Activated T-cell treated with anti-CD3 and anti-CD28 coated beads, Interleukin-2, amount 50 U/mL, for 24 hours (primary cell): Measurements from ENCODE around the gene GASK1A.

ENCODE experiments used
- DNase-seq: peaks from one replicate; pipeline ENCODE4 v3.0.0-alpha.2; 2020
- H3K27ac Mint-ChIP-seq: 2 replicates; pipeline ENCODE4 v1.8.0; 2020; ENCODE audit warnings: mild to moderate bottlenecking, mixed read lengths
- H3K27me3 Mint-ChIP-seq: 2 replicates; pipeline ENCODE4 v1.8.0; 2020; ENCODE audit warnings: mixed read lengths
- H3K36me3 Mint-ChIP-seq: 2 replicates; pipeline ENCODE4 v1.8.0; 2020; ENCODE audit warnings: low read depth, mixed read lengths
- H3K4me1 Mint-ChIP-seq: 2 replicates; pipeline ENCODE4 v1.8.0; 2020; ENCODE audit warnings: low read depth, mixed read lengths
- H3K4me3 Mint-ChIP-seq: 2 replicates; pipeline ENCODE4 v1.8.0; 2020; ENCODE audit warnings: mild to moderate bottlenecking, moderate library complexity, mixed read lengths
- H3K9me3 Mint-ChIP-seq: 2 replicates; pipeline ENCODE4 v1.8.0; 2020; ENCODE audit warnings: mixed read lengths

The GASK1A gene

DNA sequence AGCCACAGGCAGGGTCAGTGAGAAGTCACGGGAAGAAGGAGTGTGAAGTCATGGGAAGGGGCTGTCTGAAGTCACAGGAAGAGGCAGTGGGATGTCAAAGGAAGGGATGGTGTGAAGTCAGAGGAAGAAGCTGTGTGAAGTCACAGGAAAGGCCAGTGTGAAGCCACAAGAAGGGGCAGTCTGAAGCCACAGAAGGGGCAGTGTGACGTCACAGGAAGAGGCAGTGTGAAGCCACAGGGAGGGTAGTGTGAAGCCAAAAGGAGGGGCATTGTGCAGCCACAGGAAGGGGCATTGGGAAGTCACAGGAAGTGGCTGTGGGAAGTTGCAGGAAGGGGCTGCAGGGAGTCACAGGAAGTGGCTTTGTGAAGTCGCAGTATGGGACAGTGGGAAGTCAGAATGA lies 35.1 kb downstream of the GASK1A start:
- no peaks in the 10 kb centered on the region for H3K27me3 Mint-ChIP-seq
- H3K36me3 Mint-ChIP-seq, result no peaks in the 10 kb centered on the region
- no peak overlapping the region for H3K27ac Mint-ChIP-seq
- H3K4me3 Mint-ChIP-seq, result no peak overlapping the region
- peaks cover 9% of the 10 kb centered on the region for H3K4me1 Mint-ChIP-seq
- no peak for DNase-seq
- no peaks in the 10 kb centered on the region for H3K9me3 Mint-ChIP-seq

DNA sequence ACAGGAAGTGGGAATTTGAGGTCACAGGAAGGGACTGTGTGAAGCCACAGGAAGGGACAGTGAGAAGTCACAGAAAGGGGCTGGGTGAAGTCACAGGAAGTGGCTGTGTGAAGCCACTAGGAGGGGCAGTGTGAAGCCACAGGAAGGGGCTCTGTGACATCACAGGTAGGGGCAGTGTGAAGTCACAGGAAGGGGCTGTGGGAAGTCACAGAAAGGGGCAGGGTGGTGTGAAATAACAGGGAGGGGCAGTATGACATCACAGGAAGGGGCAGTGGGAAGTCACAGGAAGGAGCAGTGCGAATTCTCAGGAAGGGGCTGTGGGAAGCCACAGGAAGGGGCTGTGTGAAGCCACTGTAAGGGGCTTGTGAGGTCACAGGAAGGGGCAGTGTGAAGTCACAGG lies 35.8 kb downstream of the GASK1A start:
- Mint-ChIP-seq H3K27ac (no peak overlapping the region), H3K27me3 (no peaks in the 10 kb centered on the region)
- no peak for DNase-seq

DNA sequence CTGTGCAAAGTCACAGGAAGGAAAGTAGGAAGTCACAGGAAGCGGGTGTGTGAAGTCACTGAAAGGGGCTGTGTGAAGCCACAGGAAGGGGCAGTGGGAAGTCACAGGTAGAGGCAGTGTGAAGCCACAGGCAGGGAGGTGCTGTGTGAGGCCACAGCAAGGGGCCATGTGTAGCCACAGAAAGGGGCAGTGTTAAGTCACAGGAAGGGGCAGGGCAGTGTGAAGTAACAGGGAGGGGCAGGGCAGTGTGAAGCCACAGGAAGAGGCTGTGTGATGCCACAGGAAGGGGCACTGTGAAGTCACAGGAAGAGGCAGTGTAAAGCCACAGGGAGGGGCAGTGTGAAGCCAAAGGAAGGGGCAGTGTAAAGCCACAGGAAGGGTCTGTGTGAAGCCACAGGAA lies 36.5 kb downstream of the GASK1A start:
- no peak overlapping the region for H3K4me3 Mint-ChIP-seq
- no peaks in the 10 kb centered on the region for H3K27me3 Mint-ChIP-seq
- H3K27ac Mint-ChIP-seq, result no peak overlapping the region
- no peak for DNase-seq
- H3K9me3 Mint-ChIP-seq, result no peaks in the 10 kb centered on the region
- H3K36me3 Mint-ChIP-seq, result no peaks in the 10 kb centered on the region
- H3K4me1 Mint-ChIP-seq, result peaks cover 22% of the 10 kb centered on the region

More for the DNA sequence above, 35.8 kb downstream of the GASK1A start:
- no peaks in the 10 kb centered on the region for H3K36me3 Mint-ChIP-seq
- H3K9me3 Mint-ChIP-seq, result no peaks in the 10 kb centered on the region
- peaks cover 16% of the 10 kb centered on the region for H3K4me1 Mint-ChIP-seq
- H3K4me3 Mint-ChIP-seq, result no peak overlapping the region

DNA sequence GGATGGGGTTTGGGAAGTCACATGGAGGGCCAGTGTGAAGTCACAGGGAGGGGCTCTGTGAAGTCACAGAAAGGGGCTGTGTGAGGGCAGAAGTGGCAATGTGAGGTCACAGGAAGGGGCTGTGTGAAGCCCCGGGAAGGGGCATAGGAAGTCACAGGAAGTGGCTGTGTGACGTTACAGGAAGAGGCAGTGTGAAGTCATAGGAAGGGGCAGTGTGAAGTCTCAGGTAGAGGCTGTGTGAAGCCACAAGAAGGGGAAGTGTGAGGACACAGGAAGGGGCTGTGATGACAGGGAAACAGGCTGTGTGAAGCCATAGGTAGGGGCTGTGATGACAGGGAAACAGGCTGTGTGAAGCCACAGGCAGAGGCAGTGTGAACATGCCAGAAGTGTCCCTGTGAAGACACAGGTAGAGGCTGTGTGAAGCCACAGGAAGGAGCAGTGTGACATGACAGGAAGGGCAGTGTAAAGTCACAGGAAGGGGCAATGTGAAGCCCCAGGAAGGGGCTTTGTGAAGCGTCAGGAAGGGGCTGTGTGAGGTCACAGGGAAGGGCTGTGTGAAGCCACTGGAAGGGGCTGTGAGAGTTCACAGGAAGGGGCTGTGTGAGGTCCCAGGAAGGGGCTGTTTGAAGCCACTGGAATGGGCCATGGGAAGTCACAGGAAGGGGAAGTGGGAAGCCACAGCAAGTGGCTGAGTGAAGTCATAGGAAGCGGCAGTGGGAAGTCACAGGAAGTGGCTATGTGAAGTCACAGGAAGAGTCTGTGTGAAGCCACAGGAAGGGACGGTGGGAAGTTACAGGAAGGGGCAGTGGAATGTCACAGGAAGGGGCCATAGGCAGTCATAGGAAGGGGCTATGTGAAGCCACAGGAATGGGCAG lies 37.1 kb downstream of the GASK1A start:
- no peak overlapping the region for H3K4me3 Mint-ChIP-seq
- no peak for DNase-seq
- H3K27ac Mint-ChIP-seq, result no peak overlapping the region
- H3K27me3 Mint-ChIP-seq, result no peaks in the 10 kb centered on the region
- H3K36me3 Mint-ChIP-seq, result peaks cover 1% of the 10 kb centered on the region
- H3K9me3 Mint-ChIP-seq, result peaks cover 2% of the 10 kb centered on the region
- peaks cover 29% of the 10 kb centered on the region for H3K4me1 Mint-ChIP-seq

DNA sequence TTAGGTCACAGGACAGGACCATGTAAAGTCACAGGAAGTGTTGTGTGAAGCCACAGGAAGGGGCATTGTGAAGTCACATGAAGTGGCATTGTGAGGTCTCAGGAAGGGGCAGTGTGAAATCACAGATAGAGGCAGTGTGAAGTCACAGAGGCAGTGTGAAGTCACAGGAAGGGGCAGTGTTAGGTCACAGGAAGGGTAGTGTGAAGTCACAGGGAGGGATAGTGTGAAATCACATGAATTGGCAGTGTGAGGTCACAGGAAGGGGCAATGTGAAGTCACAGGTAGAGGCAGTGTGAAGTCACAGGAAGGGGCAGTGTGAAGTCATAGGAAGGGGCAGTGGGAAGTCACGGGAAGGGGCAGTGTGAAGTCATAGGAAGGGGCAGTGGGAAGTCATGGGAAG lies 37.9 kb downstream of the GASK1A start:
- no peaks in the 10 kb centered on the region for H3K27me3 Mint-ChIP-seq
- no peak overlapping the region for H3K4me3 Mint-ChIP-seq
- peaks cover 3% of the 10 kb centered on the region for H3K36me3 Mint-ChIP-seq
- H3K9me3 Mint-ChIP-seq, result peaks cover 5% of the 10 kb centered on the region
- H3K4me1 Mint-ChIP-seq, result peaks cover 36% of the 10 kb centered on the region
- DNase-seq, result no peak
- no peak overlapping the region for H3K27ac Mint-ChIP-seq

DNA sequence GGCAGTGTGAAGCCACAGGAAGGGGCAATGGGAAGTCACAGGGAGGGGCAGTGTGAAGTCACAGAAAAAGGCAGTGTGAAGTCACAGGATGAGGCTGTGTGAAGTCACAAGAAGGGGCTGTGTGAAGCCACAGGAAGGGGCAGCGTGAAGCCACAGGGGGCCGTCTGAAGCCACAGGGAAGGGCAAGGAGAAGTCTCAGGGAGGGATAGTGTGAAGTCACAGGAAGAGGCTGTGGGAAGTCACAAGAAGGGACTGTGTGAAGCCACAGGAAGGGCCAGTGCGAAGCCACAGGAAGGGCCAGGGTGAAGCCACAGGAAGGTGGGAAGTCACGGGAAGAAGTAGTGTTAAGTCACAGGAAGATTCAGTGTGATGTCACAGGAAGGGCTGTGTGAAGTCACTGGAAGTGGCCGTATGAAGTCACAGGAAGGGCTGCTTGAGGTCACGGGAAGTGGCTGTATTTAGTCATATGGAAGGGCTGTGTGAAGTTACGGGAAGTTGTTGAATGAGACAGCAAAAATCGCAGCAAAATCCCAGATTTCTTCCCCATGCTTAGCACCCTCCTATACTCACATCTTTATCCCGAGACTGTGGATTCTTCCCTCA lies 38.6 kb downstream of the GASK1A start:
- Mint-ChIP-seq H3K4me1 (peaks cover 43% of the 10 kb centered on the region), H3K36me3 (peaks cover 3% of the 10 kb centered on the region), H3K27me3 (no peaks in the 10 kb centered on the region), H3K27ac (no peak overlapping the region), H3K4me3 (no peak overlapping the region), H3K9me3 (peaks cover 5% of the 10 kb centered on the region)
- no peak for DNase-seq

DNA sequence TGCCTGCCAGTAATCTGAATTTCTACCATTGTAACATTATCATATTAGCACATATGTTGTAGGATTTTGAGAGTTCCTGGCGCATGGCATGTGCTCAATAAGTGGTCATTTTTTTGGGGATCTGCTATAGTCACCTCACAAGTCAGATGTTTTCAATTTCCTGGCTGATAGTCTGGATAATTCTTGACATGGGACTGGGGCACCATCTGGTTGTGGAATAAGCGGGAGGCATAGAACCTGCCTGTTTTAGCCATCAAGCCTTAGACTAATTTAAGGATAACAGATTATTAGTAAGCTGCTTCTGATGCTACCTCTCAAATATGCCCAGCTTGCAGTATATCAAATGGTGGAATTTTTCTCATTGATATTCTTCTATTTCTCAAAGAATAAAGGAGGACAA lies 39.1 kb downstream of the GASK1A start:
- Mint-ChIP-seq H3K27ac (no peak overlapping the region), H3K4me1 (peaks cover 49% of the 10 kb centered on the region)

DNA sequence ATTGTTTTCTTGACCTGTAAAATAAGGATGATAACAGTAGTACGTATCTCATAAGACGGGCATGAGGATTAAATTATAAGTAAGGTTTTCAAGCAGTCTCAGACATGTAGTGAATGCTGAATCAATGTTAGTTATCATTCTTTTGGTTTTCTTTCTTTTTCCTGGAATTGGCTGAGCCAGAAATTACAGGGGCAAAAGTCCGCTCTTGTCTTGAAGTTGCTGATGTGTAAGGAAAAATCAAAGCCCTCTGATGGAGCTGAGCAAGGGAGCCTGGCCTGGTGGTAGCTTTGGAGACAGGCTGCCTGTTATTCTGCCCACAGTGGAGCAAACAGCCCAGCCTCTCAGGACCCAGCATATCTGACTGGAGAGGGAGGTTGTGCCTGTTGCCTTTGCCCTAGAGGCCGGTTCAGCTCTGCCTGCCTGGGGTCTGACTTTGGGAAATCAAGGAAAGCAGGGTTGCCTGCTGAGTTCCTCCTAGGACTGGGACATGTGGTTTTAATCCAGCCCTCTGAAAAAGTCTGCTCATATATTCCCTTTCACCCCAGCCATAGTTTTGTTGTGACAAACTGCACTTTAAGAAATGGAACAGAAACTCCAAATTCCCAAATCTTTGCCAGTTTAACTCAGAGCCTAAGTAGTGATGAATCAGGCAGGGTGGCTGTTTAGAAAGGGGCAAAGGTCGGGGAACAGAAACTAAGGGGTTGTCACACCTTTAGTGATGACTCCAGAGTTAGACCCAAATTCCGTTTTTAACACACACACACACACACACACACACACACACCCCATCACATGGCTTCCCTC lies 40.1 kb downstream of the GASK1A start:
- no peak for DNase-seq
- H3K4me1 Mint-ChIP-seq, result peaks cover 58% of the 10 kb centered on the region
- no peak overlapping the region for H3K4me3 Mint-ChIP-seq
- peaks cover 3% of the 10 kb centered on the region for H3K36me3 Mint-ChIP-seq
- H3K27ac Mint-ChIP-seq, result no peak overlapping the region
- peaks cover 5% of the 10 kb centered on the region for H3K9me3 Mint-ChIP-seq
- H3K27me3 Mint-ChIP-seq, result no peaks in the 10 kb centered on the region

More for the DNA sequence above, 39.1 kb downstream of the GASK1A start:
- Mint-ChIP-seq H3K27me3 (no peaks in the 10 kb centered on the region), H3K4me3 (no peak overlapping the region), H3K36me3 (peaks cover 3% of the 10 kb centered on the region), H3K9me3 (peaks cover 5% of the 10 kb centered on the region)
- no peak for DNase-seq

DNA sequence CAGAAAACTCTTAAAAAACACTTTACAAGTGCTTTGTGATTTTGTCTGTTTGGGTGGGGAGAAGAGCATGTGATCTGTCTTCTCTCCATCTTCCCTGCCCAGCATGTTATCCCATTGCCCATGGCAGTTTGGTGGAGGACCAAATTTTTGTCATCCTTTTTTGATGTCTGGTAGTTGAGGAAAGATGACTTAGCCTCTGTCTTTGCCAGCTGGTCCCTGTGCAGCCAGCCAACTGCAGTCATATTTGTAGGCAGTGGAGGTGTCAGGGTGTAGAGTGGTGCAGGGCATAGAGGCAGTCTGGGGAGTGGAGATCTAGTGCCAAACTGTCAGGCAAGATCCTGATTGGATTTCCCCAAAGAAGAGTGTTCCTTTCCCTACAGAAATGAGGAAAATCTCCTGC lies 40.7 kb downstream of the GASK1A start:
- no peak overlapping the region for H3K27ac Mint-ChIP-seq
- H3K27me3 Mint-ChIP-seq, result no peaks in the 10 kb centered on the region
- no peak for DNase-seq
- peaks cover 65% of the 10 kb centered on the region for H3K4me1 Mint-ChIP-seq
- no peak overlapping the region for H3K4me3 Mint-ChIP-seq
- peaks cover 3% of the 10 kb centered on the region for H3K36me3 Mint-ChIP-seq
- peaks cover 5% of the 10 kb centered on the region for H3K9me3 Mint-ChIP-seq

DNA sequence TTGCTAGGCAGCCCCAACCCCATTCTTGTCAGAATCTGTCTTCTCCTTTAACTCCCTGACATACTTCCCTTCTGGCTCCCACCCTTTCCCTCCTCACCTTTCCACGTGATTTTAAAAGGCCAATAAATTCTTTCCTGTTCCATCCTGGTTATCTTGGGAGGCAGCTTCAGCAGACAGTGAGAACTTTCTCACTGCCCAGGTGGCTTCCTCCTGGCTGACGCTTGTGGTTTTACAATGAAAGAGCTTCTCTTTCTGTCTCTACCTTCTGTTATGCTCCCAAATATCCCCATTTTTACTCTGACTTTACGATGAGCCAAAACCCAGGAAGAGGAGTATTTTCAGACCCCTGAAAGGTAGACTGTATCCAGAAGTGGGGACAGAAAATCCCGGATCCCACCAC lies 42.1 kb downstream of the GASK1A start:
- no peak overlapping the region for H3K27ac Mint-ChIP-seq
- no peak overlapping the region for H3K4me3 Mint-ChIP-seq
- no peaks in the 10 kb centered on the region for H3K27me3 Mint-ChIP-seq
- H3K4me1 Mint-ChIP-seq, result peaks cover 72% of the 10 kb centered on the region
- peaks cover 3% of the 10 kb centered on the region for H3K36me3 Mint-ChIP-seq
- peaks cover 5% of the 10 kb centered on the region for H3K9me3 Mint-ChIP-seq
- no peak for DNase-seq

DNA sequence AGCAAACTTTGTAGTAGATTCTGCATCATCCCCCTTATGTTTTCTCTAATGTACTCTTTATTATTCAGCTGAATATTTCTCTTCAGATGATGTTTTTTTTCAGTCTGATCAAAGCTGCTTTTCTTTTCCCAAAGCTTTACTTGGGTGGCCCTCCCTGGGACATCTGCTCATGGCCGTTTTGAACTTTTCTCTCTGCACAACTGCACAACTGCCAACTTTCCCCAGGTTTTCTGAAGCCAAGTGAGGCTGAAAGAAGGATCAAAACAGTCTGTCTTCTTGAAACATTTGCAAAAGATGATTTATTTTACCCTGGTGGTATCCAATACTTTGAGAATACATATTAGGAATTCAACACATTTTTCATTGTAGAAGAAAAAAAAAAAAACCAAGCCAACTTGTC lies 43.0 kb downstream of the GASK1A start:
- no peak overlapping the region for H3K27ac Mint-ChIP-seq
- peaks cover 5% of the 10 kb centered on the region for H3K9me3 Mint-ChIP-seq
- DNase-seq, result no peak
- peaks cover 72% of the 10 kb centered on the region for H3K4me1 Mint-ChIP-seq
- H3K4me3 Mint-ChIP-seq, result no peak overlapping the region
- H3K36me3 Mint-ChIP-seq, result peaks cover 3% of the 10 kb centered on the region
- H3K27me3 Mint-ChIP-seq, result no peaks in the 10 kb centered on the region

DNA sequence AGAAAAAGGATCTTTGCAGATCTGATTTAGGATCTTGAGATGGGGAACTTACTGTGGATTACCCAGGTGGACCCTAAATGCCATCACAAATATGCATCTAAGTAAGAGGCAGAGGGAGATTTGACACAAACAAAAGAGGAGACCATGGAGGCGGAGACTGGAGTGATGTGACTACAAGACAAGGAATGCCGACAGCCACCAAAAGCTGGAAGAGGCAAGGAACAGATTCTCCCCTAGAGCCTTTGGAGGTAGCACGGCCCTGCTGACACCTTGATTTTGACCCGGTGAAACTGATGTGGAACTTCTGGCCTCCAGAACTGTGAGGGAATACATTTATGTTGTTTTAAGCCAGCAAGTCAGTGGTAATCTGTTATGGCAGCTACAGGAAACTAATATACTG lies 44.0 kb downstream of the GASK1A start:
- Mint-ChIP-seq H3K36me3 (peaks cover 3% of the 10 kb centered on the region), H3K4me3 (no peak overlapping the region), H3K27me3 (no peaks in the 10 kb centered on the region), H3K9me3 (peaks cover 5% of the 10 kb centered on the region), H3K4me1 (peaks cover 72% of the 10 kb centered on the region), H3K27ac (no peak overlapping the region)
- no peak for DNase-seq

DNA sequence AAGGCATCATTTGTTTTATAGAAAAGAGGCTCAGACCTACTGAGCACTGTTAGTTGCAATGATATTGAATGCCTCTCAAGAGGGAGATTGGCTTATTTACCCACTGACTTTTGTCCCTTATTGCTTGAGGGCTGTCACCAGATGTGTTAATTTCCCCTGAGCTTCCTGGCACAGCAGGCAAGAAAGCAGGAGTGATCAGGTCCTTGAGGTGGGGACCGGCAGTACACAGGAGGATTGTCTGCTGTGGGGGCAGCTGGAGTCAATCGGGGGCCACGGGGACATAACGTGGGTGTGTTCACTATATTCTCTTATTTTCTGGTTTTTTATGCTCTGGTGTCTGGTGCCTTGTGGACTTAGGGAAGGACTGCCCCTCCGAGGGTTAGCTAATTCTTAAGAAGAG lies 44.6 kb downstream of the GASK1A start:
- Mint-ChIP-seq H3K4me1 (peaks cover 68% of the 10 kb centered on the region), H3K4me3 (peak overlapping the region; percentile 29), H3K36me3 (peaks cover 3% of the 10 kb centered on the region), H3K9me3 (peaks cover 5% of the 10 kb centered on the region), H3K27ac (peak overlapping the region; percentile 82), H3K27me3 (no peaks in the 10 kb centered on the region)
- DNase-seq, result no peak

DNA sequence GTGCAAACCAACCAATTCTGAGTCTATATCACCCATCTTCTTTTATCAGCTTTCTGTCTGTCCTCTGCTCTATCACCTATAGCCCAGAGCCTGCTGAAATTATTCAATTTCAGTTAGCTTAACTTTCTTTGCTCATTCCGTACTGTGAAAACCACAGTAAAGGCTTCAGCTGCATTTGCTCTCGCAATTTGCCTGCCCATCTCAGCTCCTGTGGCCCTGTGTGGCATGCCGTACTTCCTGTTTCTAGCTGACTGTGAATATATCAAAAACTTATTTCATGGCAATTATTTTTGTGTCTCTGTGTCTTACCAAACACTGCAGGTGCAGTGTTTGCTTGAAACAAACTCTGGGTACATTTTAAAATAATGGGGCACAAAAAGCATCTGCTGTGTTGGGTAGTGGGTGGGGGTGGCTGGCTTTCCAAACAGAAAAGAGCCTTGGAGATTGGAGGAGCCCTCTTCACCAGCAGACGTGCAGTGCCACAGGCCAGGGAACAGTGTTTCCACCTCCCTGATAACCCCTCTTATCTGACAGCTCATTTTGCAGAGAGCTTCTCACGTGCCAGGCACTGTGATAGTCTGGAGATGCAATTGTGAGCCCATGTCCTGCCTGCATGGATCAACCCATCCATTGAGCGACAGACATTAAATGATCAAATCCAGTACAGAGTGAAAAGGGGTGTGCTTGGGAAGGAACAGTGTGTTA lies 45.2 kb downstream of the GASK1A start:
- Mint-ChIP-seq H3K36me3 (peaks cover 3% of the 10 kb centered on the region), H3K27me3 (no peaks in the 10 kb centered on the region), H3K9me3 (peaks cover 5% of the 10 kb centered on the region), H3K4me1 (peaks cover 64% of the 10 kb centered on the region), H3K4me3 (peak overlapping the region; percentile 29), H3K27ac (peak overlapping the region; percentile 82)
- DNase-seq, result no peak
